ENCODE measurements around the gene PFKFB3.

PFKFB3 gene

DNA sequence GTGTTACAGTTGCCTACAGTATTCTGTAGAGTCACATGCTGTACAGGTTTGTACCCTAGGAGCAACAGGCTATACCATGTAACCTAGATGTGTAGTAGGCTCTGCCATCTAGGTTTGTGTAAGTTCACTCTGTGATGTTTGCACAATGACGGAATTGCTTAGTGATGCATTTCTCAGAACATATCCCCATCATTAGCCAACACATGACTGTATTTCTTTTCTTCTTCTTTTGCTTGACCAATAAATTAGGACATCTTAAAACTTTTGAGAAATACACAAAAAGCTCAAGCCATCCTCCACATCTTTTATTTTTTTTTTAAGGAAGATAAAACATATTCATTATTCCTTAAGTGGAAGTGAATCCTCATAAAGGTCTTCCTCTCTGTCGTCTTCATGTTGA lies 5.4 kb upstream of the PFKFB3 start:
- Histone ChIP-seq H3K27ac (no peak overlapping the region), H3K4me2 (ENCODE audit: low read length) (no peak overlapping the region), H3K27me3 (ENCODE audit: control insufficient read depth, insufficient read depth, low read length) (no peaks in the 10 kb centered on the region), H3K9me3 (ENCODE audit: control insufficient read depth, low read length) (no peaks in the 10 kb centered on the region), H3K36me3 (ENCODE audit: control insufficient read depth, insufficient read depth, low read length) (no peaks in the 10 kb centered on the region), H3K9ac (no peak overlapping the region), H3K4me3 (ENCODE audit: low read depth, low read length) (no peak overlapping the region), H3K79me2 (no peaks in the 10 kb centered on the region), H3K4me1 (peaks cover 3% of the 10 kb centered on the region), H2AFZ (no peak overlapping the region)
- no peak for TF ChIP-seq CTCF (IDR thresholded peaks at IDR 0.05)

DNA sequence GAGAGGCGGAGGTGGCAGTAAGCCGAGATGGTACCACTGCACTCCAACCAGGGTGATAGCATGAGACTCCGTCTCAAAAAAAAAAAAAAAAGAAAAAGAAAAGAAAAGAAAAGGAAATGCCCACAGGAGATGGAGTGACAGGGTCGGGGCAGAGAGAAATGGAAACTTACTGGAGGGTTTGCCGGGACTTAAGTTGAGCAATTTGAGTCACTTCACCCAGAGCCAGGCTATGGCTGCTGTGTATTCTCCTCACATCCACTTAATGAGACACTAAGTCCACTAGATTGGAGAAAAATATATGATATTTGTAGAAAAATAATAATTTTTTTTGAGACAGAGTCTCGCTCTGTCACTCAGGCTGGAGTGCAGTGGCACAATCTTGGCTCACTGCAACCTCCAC lies 4.6 kb upstream of the PFKFB3 start:
- Histone ChIP-seq H3K4me2 (ENCODE audit: low read length) (no peak overlapping the region), H3K9ac (no peak overlapping the region), H3K79me2 (no peaks in the 10 kb centered on the region), H3K9me3 (ENCODE audit: control insufficient read depth, low read length) (no peaks in the 10 kb centered on the region), H3K4me3 (ENCODE audit: low read depth, low read length) (no peak overlapping the region), H3K4me1 (peaks cover 3% of the 10 kb centered on the region), H3K27me3 (ENCODE audit: control insufficient read depth, insufficient read depth, low read length) (no peaks in the 10 kb centered on the region), H2AFZ (no peak overlapping the region), H3K27ac (no peak overlapping the region), H3K36me3 (ENCODE audit: control insufficient read depth, insufficient read depth, low read length) (no peaks in the 10 kb centered on the region)
- TF ChIP-seq CTCF (IDR thresholded peaks at IDR 0.05): no peak

- no peak overlapping the region for H3K27ac ChIP-seq
- H3K9me3 ChIP-seq (ENCODE audit: control insufficient read depth, low read length): no peaks in the 10 kb centered on the region
- peaks cover 3% of the 10 kb centered on the region for H3K4me1 ChIP-seq
- H3K36me3 ChIP-seq (ENCODE audit: control insufficient read depth, insufficient read depth, low read length): no peaks in the 10 kb centered on the region
- H3K27me3 ChIP-seq (ENCODE audit: control insufficient read depth, insufficient read depth, low read length): no peaks in the 10 kb centered on the region
- H2AFZ ChIP-seq: no peak overlapping the region
- no peak for TF ChIP-seq CTCF (IDR thresholded peaks at IDR 0.05)
- H3K79me2 ChIP-seq: no peaks in the 10 kb centered on the region
- no peak overlapping the region for H3K9ac ChIP-seq
- no peak overlapping the region for H3K4me2 ChIP-seq (ENCODE audit: low read length)
- H3K4me3 ChIP-seq (ENCODE audit: low read depth, low read length): no peak overlapping the region
These were observed 3.5 kb upstream of the PFKFB3 start for GRCh38 chr10:6199131-6199733.

DNA sequence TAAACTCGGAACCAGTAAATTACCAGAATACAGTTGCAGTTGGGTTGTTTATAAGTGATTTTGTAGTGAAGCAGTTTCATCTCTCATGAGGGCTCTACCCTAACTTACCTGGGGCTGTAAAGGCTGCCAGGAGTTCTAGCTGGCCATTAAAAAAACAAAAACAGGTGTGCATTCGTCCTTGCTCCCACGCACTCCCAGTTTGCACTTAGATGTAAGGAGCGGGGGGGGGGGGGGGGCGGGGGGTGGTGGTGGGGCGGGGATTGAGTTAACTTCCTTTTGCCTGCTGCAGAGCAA lies 2.3 kb upstream of the PFKFB3 start:
- Histone ChIP-seq H2AFZ (no peak overlapping the region), H3K4me2 (ENCODE audit: low read length) (no peak overlapping the region), H3K27ac (no peak overlapping the region), H3K79me2 (no peaks in the 10 kb centered on the region), H3K4me3 (ENCODE audit: low read depth, low read length) (no peak overlapping the region), H3K27me3 (ENCODE audit: control insufficient read depth, insufficient read depth, low read length) (no peaks in the 10 kb centered on the region), H3K9me3 (ENCODE audit: control insufficient read depth, low read length) (no peaks in the 10 kb centered on the region), H3K36me3 (ENCODE audit: control insufficient read depth, insufficient read depth, low read length) (no peaks in the 10 kb centered on the region), H3K4me1 (peaks cover 3% of the 10 kb centered on the region), H3K9ac (no peak overlapping the region)
- no peak for TF ChIP-seq CTCF (IDR thresholded peaks at IDR 0.05)

DNA sequence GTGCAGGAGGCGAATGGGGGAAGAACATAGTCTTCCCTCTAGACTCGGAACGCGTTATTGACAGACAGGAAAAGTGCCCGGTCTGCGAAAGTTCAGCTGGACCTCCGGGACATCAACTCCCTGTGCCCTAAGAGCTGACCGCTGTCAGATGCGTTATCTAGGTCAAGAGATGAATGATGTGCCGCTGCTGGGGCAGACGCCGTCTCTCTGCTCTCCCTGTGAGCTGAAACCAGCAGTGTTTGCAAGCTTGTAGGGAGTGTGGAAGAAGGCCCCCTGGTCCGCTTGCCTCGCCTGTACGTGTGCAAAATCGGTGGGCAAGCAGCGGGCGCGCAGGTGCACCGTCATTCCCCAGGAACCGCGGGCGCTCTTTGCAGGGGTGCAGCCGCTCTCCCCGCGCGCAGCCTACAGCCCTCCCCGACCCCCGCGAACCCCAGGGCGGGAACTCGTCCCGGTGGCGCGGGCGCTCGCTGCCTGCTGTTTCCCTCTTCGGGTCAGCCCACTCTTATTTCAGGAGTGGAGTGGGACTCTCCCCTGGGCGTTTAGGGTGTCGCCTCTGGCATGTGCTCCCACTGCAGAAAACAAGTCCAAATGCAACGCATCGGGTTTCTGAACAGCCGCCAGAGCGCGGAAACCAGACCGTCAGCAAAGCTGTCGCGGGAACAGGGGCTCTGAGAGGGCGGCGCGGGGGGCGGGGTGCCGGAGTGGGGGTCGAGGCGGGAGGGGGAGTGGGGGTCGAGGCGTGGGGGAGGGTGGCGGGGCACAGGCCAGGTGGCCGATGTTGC lies 1.8 kb upstream of the PFKFB3 start:
- no peak for TF ChIP-seq CTCF (IDR thresholded peaks at IDR 0.05)
- Histone ChIP-seq H3K27me3 (ENCODE audit: control insufficient read depth, insufficient read depth, low read length) (no peaks in the 10 kb centered on the region), H3K27ac (no peak overlapping the region), H3K4me3 (ENCODE audit: low read depth, low read length) (peak overlapping the region; percentile 46), H3K36me3 (ENCODE audit: control insufficient read depth, insufficient read depth, low read length) (no peaks in the 10 kb centered on the region), H2AFZ (peak overlapping the region; percentile 71), H3K4me1 (peaks cover 3% of the 10 kb centered on the region), H3K79me2 (no peaks in the 10 kb centered on the region), H3K9me3 (ENCODE audit: control insufficient read depth, low read length) (no peaks in the 10 kb centered on the region), H3K9ac (no peak overlapping the region), H3K4me2 (ENCODE audit: low read length) (peak overlapping the region; percentile 87)
